ENCODE measurements around the gene ST8SIA5. TPM values are rescaled to one million over a fixed set of nuclear protein-coding genes. Genes with fewer than 3 reads are reported as not detected.

The ST8SIA5 gene
- total and polyA plus RNA-seq, 2 donors (not counting 3 experiments of a cell fraction or from before 2014, with no cell fraction given), result 0.25 to 0.62 TPM

GRCh38 chr18:46732801-46733200, 24.1 kb downstream of the ST8SIA5 start:
- Histone ChIP-seq H3K4me3 (replicated peaks in 1 of 3; ENCODE audit: insufficient read depth in 1 of 3, low read depth in 1 of 3, low read length in 3 of 3) (no peak overlapping the region), H3K79me2 (ENCODE audit: control insufficient read depth, insufficient read depth, low read length) (no peaks in the 10 kb centered on the region), H3K9me3 (replicated peaks; ENCODE audit: control insufficient read depth, insufficient read depth, low read length) (no peaks in the 10 kb centered on the region), H3K9ac (replicated peaks; ENCODE audit: extremely low read depth, insufficient read depth, low read length) (no peak overlapping the region), H3K36me3 (ENCODE audit: control insufficient read depth in 2 of 2, extremely low read depth in 1 of 2, insufficient read depth in 2 of 2, low read length in 2 of 2) (no peaks in the 10 kb centered on the region), H3K27ac (ENCODE audit: insufficient read depth, low read depth, low read length) (no peak overlapping the region), H3K27me3 (ENCODE audit: control insufficient read depth in 2 of 2, insufficient read depth in 2 of 2, low read length in 2 of 2) (no peaks in the 10 kb centered on the region), H3K9me1 (replicated peaks; ENCODE audit: control insufficient read depth, extremely low read depth, insufficient read depth, low read length) (no peaks in the 10 kb centered on the region), H2AFZ (ENCODE audit: low read depth, low read length) (no peak overlapping the region), H3K4me2 (ENCODE audit: insufficient read depth, low read length) (no peak overlapping the region), H3K4me1 (ENCODE audit: control insufficient read depth, extremely low read depth, insufficient read depth, low read length) (no peaks in the 10 kb centered on the region), H4K20me1 (replicated peaks; ENCODE audit: control insufficient read depth, extremely low read depth, insufficient read depth, low read length) (no peaks in the 10 kb centered on the region)
- POLR2A ChIA-PET, result no interaction called here
- intact Hi-C loops (cut with micrococcal nuclease), result no loop called here
- CTCF ChIA-PET, result no interaction called here
- BruUV-seq (replicated peaks), result no TSS peak
- FAIRE-seq (no peak), DNase-seq (ENCODE audit: low read depth, low spot score) (no peak)
- TF ChIP-seq MYC (IDR thresholded peaks at IDR 0.05; ENCODE audit: low read depth, low read length) (no peak), MAX (IDR thresholded peaks at IDR 0.05; ENCODE audit: insufficient read depth, insufficient read length) (no peak), EZH2 (IDR thresholded peaks at IDR 0.05; ENCODE audit: borderline replicate concordance, low read depth, low read length, severe bottlenecking) (no peak), GATA2 (IDR thresholded peaks at IDR 0.05; ENCODE audit: insufficient read depth, insufficient read length, low read depth, low read length) (no peak), FOS (IDR thresholded peaks at IDR 0.05; ENCODE audit: borderline replicate concordance, insufficient read depth, low read length) (no peak), POLR2AphosphoS5 (IDR thresholded peaks at IDR 0.05; ENCODE audit: insufficient read depth, low read depth, low read length) (no peak), CTCF (IDR thresholded peaks at IDR 0.05; ENCODE audit: extremely low read depth in 1 of 2, insufficient read depth in 1 of 2, low read depth in 1 of 2, low read length in 2 of 2) (no peak), JUN (IDR thresholded peaks at IDR 0.05; ENCODE audit: borderline replicate concordance, insufficient read depth, insufficient read length, low read depth) (no peak), POLR2A (IDR thresholded peaks at IDR 0.05; ENCODE audit: low read depth, low read length) (no peak)
- dilution Hi-C loops (cut with MboI; ENCODE audit: extremely low pct_ligation_motif_present, low sequenced_read_pairs), result no loop called here

Data from endothelial cell of umbilical vein (primary cell).